HepG2 (cell line): Measurements from ENCODE around the gene ZNF444. TPM values are rescaled to one million over a fixed set of nuclear protein-coding genes. Genes with fewer than 3 reads are reported as not detected.

Experiments used
- ATAC-seq: fragments of 200-7000 bp; cut with Tn5 transposase; 3 replicates; pipeline ENCODE4 v1.9.1; 2020; ENCODE audit warnings: mild to moderate bottlenecking, moderate library complexity
- BruUV-seq: library from RNA; stranded (reverse); fragments of 400-500 nt; replicated peaks from 2 replicates; lab custom pipeline; 2021; lab: Mats Ljungman, UMichigan
- CTCF ChIA-PET: fragments of 300-600 bp; formaldehyde crosslinking; extraction: SDS; loops from one replicate; lab custom pipeline; 2021; ENCODE audit warnings: low total read pairs, inconsistent platforms, low intra/inter-chr PET ratio; lab: Yijun Ruan, JAX
- POLR2A ChIA-PET: fragments of 350-600 bp; sonication (Branson Sonifier 250); formaldehyde crosslinking; loops from one replicate; lab custom pipeline; 2020; ENCODE audit warnings: antibody characterized with exemption, inconsistent platforms; lab: Yijun Ruan, JAX
- DNase-seq: peaks from one replicate; pipeline ENCODE4 v3.0.0-alpha.2; 2015; ENCODE audit warnings: low spot score
- FAIRE-seq: peaks from 3 replicates; lab custom pipeline; 2011; peaks lifted over from hg19 to GRCh38; lab: Jason Lieb, UNC
- H2AFZ ChIP-seq: one replicate; pipeline ENCODE4 v1.6.1; 2011; ENCODE audit warnings: low read length, inconsistent platforms
- H3K27ac ChIP-seq: fragments of 300-600 bp; 3 replicates; pipeline ENCODE4 v1.8.0; 2011; ENCODE audit warnings: mixed run types, mild to moderate bottlenecking, mixed read lengths, low read length, inconsistent platforms; ENCODE audit not compliant: insufficient read depth; ENCODE audit errors: extremely low read length
- H3K27me3 ChIP-seq, 2 experiments: fragments of 200-600 bp in 1 of 2; 2 replicates in 1 of 2; 3 replicates in 1 of 2; pipeline versions ENCODE4 v1.6.0 to v1.8.0; 2011; ENCODE audit warnings: low read length in 2 of 2, mild to moderate bottlenecking in 2 of 2, moderate library complexity in 2 of 2, inconsistent platforms in 1 of 2; ENCODE audit not compliant: insufficient read depth in 2 of 2, control insufficient read depth in 1 of 2
- H3K36me3 ChIP-seq, 2 experiments: fragments of 200-600 bp in 1 of 2; replicated peaks in 1 of 2; 2 replicates in 1 of 2; 3 replicates in 1 of 2; pipeline versions ENCODE4 v1.5.1 to v1.8.0; 2011; ENCODE audit warnings: low read length in 2 of 2, inconsistent platforms in 1 of 2; ENCODE audit not compliant: insufficient read depth in 2 of 2, control insufficient read depth in 1 of 2
- H3K4me1 ChIP-seq: 2 replicates; pipeline ENCODE4 v1.5.1; 2012; ENCODE audit warnings: low read length, inconsistent platforms; ENCODE audit not compliant: insufficient read depth
- H3K4me2 ChIP-seq: 2 replicates; pipeline ENCODE4 v1.6.0; 2011; ENCODE audit warnings: low read depth, low read length, inconsistent platforms
- H3K4me3 ChIP-seq, 3 experiments: fragments of 200-600 bp in 1 of 3; sonication (generic), shearing (Covaris generic) in 1 of 3; replicated peaks in 1 of 3; 2 replicates each; pipeline ENCODE4 v1.5.1; 2011 to 2016; ENCODE audit warnings: low read length in 3 of 3, inconsistent platforms in 2 of 3, low read depth in 2 of 3, mild to moderate bottlenecking in 2 of 3, control low read depth in 1 of 3, mixed read lengths in 1 of 3; ENCODE audit not compliant: insufficient read depth in 1 of 3
- H3K79me2 ChIP-seq: one replicate; pipeline ENCODE4 v1.6.1; 2011; ENCODE audit warnings: low read length, inconsistent platforms; ENCODE audit not compliant: insufficient read depth
- H3K9ac ChIP-seq: 2 replicates; pipeline ENCODE4 v1.6.0; 2011; ENCODE audit warnings: mild to moderate bottlenecking, low read depth, low read length, inconsistent platforms; ENCODE audit not compliant: insufficient read depth
- H3K9me3 ChIP-seq: 2 replicates; pipeline ENCODE4 v1.5.1; 2012; ENCODE audit warnings: mild to moderate bottlenecking, low read length
- H4K20me1 ChIP-seq: 2 replicates; pipeline ENCODE4 v1.6.0; 2011; ENCODE audit warnings: inconsistent platforms, mild to moderate bottlenecking, low read length, moderate library complexity; ENCODE audit not compliant: insufficient read depth
- MLLT10 ChIP-seq: sonication (generic); formaldehyde crosslinking; IDR thresholded peaks from 2 replicates; pipeline ENCODE4 v1.4.0; 2020; ENCODE audit warnings: missing genetic modification reagents
- NFE2L1 ChIP-seq: sonication (generic); formaldehyde crosslinking; IDR thresholded peaks from 2 replicates; pipeline ENCODE4 v1.4.0; 2020; ENCODE audit warnings: missing genetic modification reagents, mild to moderate bottlenecking, borderline replicate concordance
- SRSF4 ChIP-seq: fragments of 200-400 bp; formaldehyde crosslinking; IDR thresholded peaks from one replicate; pipeline ENCODE4 v1.6.1; 2018; ENCODE audit warnings: mild to moderate bottlenecking, low read depth, low read length, moderate library complexity; ENCODE audit not compliant: poor library complexity, severe bottlenecking
- SRY ChIP-seq: sonication (generic); formaldehyde crosslinking; IDR thresholded peaks from 2 replicates; pipeline ENCODE4 v1.8.0; 2022; ENCODE audit warnings: mild to moderate bottlenecking, missing genetic modification reagents
- ZNF264 ChIP-seq: sonication (generic); formaldehyde crosslinking; IDR thresholded peaks from 2 replicates; pipeline ENCODE4 v1.4.0; 2020; ENCODE audit warnings: missing genetic modification reagents
- ZNF451 ChIP-seq: sonication (generic); formaldehyde crosslinking; IDR thresholded peaks from 2 replicates; pipeline ENCODE4 v1.5.0; 2020; ENCODE audit warnings: mild to moderate bottlenecking, missing genetic modification reagents
- ZNF549 ChIP-seq: sonication (generic); formaldehyde crosslinking; IDR thresholded peaks from 2 replicates; pipeline ENCODE4 v1.5.0; 2020; ENCODE audit warnings: missing genetic modification reagents
- ZNF678 ChIP-seq: sonication (generic); formaldehyde crosslinking; IDR thresholded peaks from 2 replicates; pipeline ENCODE4 v1.4.0; 2020; ENCODE audit warnings: mild to moderate bottlenecking, missing genetic modification reagents
- ZNF761 ChIP-seq: sonication (generic); formaldehyde crosslinking; conservative IDR thresholded peaks from 2 replicates; pipeline ENCODE4 v1.4.0; 2020; ENCODE audit warnings: mild to moderate bottlenecking, missing genetic modification reagents
- WGBS: methylation state at CpG from one replicate; pipeline ENCODE4 v1.1.6; 2017; ENCODE audit warnings: low lambda C conversion rate; 5-methylcytosine and 5-hydroxymethylcytosine counted together
- in situ Hi-C: cut with HindIII; loops from 2 replicates; pipeline ENCODE4 v1.10.0; 2017; ENCODE audit warnings: low pct_unique_long_range_greater_than_20kb; ENCODE audit not compliant: extremely low pct_ligation_motif_present
- intact Hi-C: fragments of 100-400 bp; cut with micrococcal nuclease; formaldehyde crosslinking; loops from one replicate; pipeline ENCODE4 v1.10.0; 2022; ENCODE audit not compliant: unreplicated experiment
- polyA plus RNA-seq, 8 experiments: library from polyadenylated mRNA; depleted of rRNA in 3 of 8; stranded (reverse) in 7 of 8; unstranded in 1 of 8; fragments of >200 nt; fragmentation: Illumina TruSeq in 4 of 8; extraction: Trizol in 4 of 8; gene quantifications; 2 replicates each; pipeline versions ENCODE4 v1.2.1 to v1.2.3, GENCODE V29; 2011 to 2016; ENCODE audit warnings: low read depth in 4 of 8, missing spikeins in 1 of 8, mixed read lengths in 1 of 8; ENCODE audit not compliant: insufficient read depth in 1 of 8
- total RNA-seq, 5 experiments: library from RNA; depleted of rRNA; stranded (reverse); fragments of >200 nt; fragmentation: Illumina TruSeq; extraction: Trizol; gene quantifications; 2 replicates each; pipeline ENCODE4 v1.2.3, GENCODE V29; 2016; ENCODE audit warnings: low read depth in 1 of 5
- TF ChIP-seq, protein P1 (sequence below): sonication (generic); formaldehyde crosslinking; IDR thresholded peaks from one replicate; pipeline ENCODE4 v1.5.1; 2020; ENCODE audit warnings: mild to moderate bottlenecking, missing genetic modification reagents; ENCODE audit errors: not compliant biosample characterization
- TF ChIP-seq, protein P2 (sequence below): sonication (generic); formaldehyde crosslinking; conservative IDR thresholded peaks from 2 replicates; pipeline ENCODE4 v1.4.0; 2020; ENCODE audit warnings: missing genetic modification reagents
- TF ChIP-seq, protein P3 (sequence below): sonication (generic); formaldehyde crosslinking; IDR thresholded peaks from 2 replicates; pipeline ENCODE4 v1.4.0; 2020; ENCODE audit warnings: missing genetic modification reagents

The ZNF444 gene
- total and polyA plus RNA-seq, 2 of the 13 experiments (the other 11 are each of a cell fraction or from before 2014, with no cell fraction given), result 27.4 to 30.3 TPM

DNA sequence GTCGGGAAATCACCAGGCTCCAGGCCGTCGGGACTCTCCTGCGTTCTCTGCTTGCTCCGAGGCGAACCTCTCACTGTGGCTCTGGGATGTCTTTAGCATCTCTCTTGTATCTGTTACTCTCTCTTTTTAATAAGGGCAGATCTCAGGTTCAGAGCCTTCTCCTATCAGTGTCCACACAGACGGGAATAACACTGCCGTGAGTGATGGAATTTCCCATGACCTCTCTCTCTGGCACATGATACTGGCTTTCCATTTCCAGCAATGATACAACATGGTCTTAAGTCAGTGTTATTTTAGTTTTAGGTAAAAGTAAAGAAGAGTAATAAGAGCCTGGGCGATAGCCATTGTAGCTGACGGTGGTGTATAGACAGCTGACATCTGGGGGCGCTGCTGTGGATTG is 9.3 kb downstream of the ZNF444 start (continued):
- TF ChIP-seq ZNF678 (CRISPR knock-in tag), result no peak
- no peak for TF ChIP-seq NFE2L1 (CRISPR knock-in tag)
- TF ChIP-seq, protein P1, sequence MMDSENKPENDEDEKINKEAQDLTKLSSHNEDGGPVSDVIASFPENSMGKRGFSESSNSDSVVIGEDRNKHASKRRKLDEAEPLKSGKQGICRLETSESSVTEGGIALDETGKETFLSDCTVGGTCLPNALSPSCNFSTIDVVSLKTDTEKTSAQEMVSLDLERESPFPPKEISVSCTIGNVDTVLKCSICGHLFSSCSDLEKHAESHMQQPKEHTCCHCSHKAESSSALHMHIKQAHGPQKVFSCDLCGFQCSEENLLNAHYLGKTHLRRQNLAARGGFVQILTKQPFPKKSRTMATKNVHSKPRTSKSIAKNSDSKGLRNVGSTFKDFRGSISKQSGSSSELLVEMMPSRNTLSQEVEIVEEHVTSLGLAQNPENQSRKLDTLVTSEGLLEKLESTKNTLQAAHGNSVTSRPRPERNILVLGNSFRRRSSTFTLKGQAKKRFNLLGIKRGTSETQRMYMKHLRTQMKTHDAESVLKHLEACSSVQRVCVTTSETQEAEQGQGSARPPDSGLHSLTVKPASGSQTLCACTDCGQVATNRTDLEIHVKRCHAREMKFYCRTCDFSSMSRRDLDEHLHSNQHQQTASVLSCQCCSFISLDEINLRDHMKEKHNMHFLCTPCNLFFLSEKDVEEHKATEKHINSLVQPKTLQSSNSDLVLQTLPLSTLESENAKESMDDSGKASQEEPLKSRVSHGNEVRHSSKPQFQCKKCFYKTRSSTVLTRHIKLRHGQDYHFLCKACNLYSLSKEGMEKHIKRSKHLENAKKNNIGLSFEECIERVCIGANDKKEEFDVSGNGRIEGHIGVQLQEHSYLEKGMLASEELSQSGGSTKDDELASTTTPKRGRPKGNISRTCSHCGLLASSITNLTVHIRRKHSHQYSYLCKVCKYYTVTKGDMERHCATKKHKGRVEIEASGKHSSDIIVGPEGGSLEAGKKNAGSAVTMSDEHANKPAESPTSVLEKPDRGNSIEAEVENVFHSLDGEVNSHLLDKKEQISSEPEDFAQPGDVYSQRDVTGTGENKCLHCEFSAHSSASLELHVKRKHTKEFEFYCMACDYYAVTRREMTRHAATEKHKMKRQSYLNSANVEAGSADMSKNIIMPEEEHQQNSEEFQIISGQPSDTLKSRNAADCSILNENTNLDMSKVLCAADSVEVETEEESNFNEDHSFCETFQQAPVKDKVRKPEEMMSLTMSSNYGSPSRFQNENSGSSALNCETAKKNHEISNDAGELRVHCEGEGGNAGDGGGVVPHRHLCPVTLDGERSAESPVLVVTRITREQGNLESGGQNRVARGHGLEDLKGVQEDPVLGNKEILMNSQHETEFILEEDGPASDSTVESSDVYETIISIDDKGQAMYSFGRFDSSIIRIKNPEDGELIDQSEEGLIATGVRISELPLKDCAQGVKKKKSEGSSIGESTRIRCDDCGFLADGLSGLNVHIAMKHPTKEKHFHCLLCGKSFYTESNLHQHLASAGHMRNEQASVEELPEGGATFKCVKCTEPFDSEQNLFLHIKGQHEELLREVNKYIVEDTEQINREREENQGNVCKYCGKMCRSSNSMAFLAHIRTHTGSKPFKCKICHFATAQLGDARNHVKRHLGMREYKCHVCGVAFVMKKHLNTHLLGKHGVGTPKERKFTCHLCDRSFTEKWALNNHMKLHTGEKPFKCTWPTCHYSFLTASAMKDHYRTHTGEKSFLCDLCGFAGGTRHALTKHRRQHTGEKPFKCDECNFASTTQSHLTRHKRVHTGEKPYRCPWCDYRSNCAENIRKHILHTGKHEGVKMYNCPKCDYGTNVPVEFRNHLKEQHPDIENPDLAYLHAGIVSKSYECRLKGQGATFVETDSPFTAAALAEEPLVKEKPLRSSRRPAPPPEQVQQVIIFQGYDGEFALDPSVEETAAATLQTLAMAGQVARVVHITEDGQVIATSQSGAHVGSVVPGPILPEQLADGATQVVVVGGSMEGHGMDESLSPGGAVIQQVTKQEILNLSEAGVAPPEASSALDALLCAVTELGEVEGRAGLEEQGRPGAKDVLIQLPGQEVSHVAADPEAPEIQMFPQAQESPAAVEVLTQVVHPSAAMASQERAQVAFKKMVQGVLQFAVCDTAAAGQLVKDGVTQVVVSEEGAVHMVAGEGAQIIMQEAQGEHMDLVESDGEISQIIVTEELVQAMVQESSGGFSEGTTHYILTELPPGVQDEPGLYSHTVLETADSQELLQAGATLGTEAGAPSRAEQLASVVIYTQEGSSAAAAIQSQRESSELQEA, result no peak
- TF ChIP-seq ZNF761 (CRISPR knock-in tag), result no peak

DNA sequence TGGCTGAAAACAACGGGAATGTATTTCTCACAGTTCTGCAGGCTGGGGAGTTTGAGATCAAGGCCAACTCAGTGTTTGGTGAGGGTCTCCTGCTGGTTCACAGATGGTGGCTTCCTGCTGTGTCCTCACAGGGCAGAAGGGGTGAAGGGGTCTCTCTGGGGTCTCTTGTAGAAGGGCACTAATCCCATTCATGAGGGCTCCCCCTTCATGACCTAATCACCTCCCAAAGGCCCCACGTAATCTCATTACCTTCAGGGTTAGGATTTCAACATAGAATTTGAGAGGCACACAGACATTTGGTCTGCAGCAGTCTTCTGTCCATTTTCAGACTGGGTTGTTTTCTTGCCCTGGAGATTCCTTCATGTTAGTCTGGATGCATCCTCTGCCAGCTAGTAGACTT is 11.6 kb downstream of the ZNF444 start:
- no peaks in the 10 kb centered on the region for H3K27me3 ChIP-seq
- 83% methylated on average over 2 of the region's 2 CpGs for WGBS
- H3K4me3 ChIP-seq, result no peak overlapping the region
- no peak overlapping the region for H3K4me2 ChIP-seq
- DNase-seq (no peak), ATAC-seq (no peak), FAIRE-seq (no peak)
- no peak overlapping the region for H3K9ac ChIP-seq
- H3K9me3 ChIP-seq, result no peaks in the 10 kb centered on the region
- intact Hi-C loops (no loop called here), in situ Hi-C loops (no loop called here)
- peaks cover 28% of the 10 kb centered on the region for H3K4me1 ChIP-seq
- no peak overlapping the region for H3K27ac ChIP-seq
- H4K20me1 ChIP-seq, result peaks cover 30% of the 10 kb centered on the region; the same call in 1 of the 2 replicates
- ChIA-PET POLR2A (interaction anchor here (4.9 kb wide), 1 partner anchor 10 kb away, joined by 52 read pairs; the partner anchor contains the start of gene ZNF444), CTCF (no interaction called here)
- no TSS peak for BruUV-seq
- peaks cover 16 to 67% of the 10 kb centered on the region in 2 experiments for H3K36me3 ChIP-seq
- H3K79me2 ChIP-seq, result peaks cover 29% of the 10 kb centered on the region
- H2AFZ ChIP-seq, result no peak overlapping the region
- peak; percentile 93 for TF ChIP-seq ZNF264
- TF ChIP-seq SRY, result no peak
- no peak for TF ChIP-seq SRSF4
- no peak for TF ChIP-seq MLLT10 (CRISPR knock-in tag)
- TF ChIP-seq, protein P2, sequence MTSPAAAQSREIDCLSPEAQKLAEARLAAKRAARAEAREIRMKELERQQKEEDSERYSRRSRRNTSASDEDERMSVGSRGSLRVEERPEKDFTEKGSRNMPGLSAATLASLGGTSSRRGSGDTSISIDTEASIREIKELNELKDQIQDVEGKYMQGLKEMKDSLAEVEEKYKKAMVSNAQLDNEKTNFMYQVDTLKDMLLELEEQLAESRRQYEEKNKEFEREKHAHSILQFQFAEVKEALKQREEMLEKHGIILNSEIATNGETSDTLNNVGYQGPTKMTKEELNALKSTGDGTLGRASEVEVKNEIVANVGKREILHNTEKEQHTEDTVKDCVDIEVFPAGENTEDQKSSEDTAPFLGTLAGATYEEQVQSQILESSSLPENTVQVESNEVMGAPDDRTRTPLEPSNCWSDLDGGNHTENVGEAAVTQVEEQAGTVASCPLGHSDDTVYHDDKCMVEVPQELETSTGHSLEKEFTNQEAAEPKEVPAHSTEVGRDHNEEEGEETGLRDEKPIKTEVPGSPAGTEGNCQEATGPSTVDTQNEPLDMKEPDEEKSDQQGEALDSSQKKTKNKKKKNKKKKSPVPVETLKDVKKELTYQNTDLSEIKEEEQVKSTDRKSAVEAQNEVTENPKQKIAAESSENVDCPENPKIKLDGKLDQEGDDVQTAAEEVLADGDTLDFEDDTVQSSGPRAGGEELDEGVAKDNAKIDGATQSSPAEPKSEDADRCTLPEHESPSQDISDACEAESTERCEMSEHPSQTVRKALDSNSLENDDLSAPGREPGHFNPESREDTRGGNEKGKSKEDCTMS (CRISPR knock-in tag), result no peak
- no peak for TF ChIP-seq ZNF451 (CRISPR knock-in tag)
- TF ChIP-seq, protein P3, sequence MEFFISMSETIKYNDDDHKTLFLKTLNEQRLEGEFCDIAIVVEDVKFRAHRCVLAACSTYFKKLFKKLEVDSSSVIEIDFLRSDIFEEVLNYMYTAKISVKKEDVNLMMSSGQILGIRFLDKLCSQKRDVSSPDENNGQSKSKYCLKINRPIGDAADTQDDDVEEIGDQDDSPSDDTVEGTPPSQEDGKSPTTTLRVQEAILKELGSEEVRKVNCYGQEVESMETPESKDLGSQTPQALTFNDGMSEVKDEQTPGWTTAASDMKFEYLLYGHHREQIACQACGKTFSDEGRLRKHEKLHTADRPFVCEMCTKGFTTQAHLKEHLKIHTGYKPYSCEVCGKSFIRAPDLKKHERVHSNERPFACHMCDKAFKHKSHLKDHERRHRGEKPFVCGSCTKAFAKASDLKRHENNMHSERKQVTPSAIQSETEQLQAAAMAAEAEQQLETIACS, result no peak
- TF ChIP-seq ZNF549 (CRISPR knock-in tag), result no peak
